DND-41 (cell line): Measurements from ENCODE around the gene MDM2.

ENCODE experiments used
- ATAC-seq: fragments of 200-7000 bp; cut with Tn5 transposase; 3 replicates; pipeline ENCODE4 v1.9.1; 2021; ENCODE audit warnings: low read depth; ENCODE audit not compliant: insufficient read depth
- DNase-seq: peaks from one replicate; pipeline ENCODE4 v3.0.0-alpha.2; 2020
- H2AFZ ChIP-seq: 2 replicates; pipeline ENCODE4 v1.6.0; 2012; ENCODE audit warnings: low read depth, low read length
- H3K27ac ChIP-seq: 2 replicates; pipeline ENCODE4 v1.5.1; 2012; ENCODE audit warnings: low read length, inconsistent platforms
- H3K27me3 ChIP-seq: fragments of 200-600 bp; sonication (generic); 2 replicates; pipeline ENCODE4 v1.6.0; 2012; ENCODE audit warnings: low read length, mild to moderate bottlenecking, inconsistent platforms; ENCODE audit not compliant: insufficient read depth, poor library complexity
- H3K36me3 ChIP-seq: 2 replicates; pipeline ENCODE4 v1.5.1; 2012; ENCODE audit warnings: low read length, inconsistent platforms; ENCODE audit not compliant: insufficient read depth
- H3K4me1 ChIP-seq: 2 replicates; pipeline ENCODE4 v1.5.1; 2012; ENCODE audit warnings: mild to moderate bottlenecking, low read length; ENCODE audit not compliant: insufficient read depth
- H3K4me2 ChIP-seq: 2 replicates; pipeline ENCODE4 v1.6.0; 2012; ENCODE audit warnings: mild to moderate bottlenecking, moderate library complexity, low read length, inconsistent platforms; ENCODE audit not compliant: insufficient read depth
- H3K4me3 ChIP-seq, 2 experiments: fragments of 200-600 bp in 1 of 2; shearing (Covaris generic) in 1 of 2; 2 replicates each; pipeline ENCODE4 v1.5.1; 2012 to 2016; ENCODE audit warnings: inconsistent platforms in 2 of 2, low read length in 2 of 2, mild to moderate bottlenecking in 2 of 2, low read depth in 1 of 2, moderate library complexity in 1 of 2
- H3K79me2 ChIP-seq: 2 replicates; pipeline ENCODE4 v1.6.0; 2012; ENCODE audit warnings: low read length, inconsistent platforms; ENCODE audit not compliant: insufficient read depth
- H3K9ac ChIP-seq: 2 replicates; pipeline ENCODE4 v1.6.0; 2012; ENCODE audit warnings: low read depth, mild to moderate bottlenecking, inconsistent platforms, low read length, moderate library complexity
- H3K9me3 ChIP-seq: 2 replicates; pipeline ENCODE4 v1.5.1; 2012; ENCODE audit warnings: low read length, moderate library complexity, mild to moderate bottlenecking, inconsistent platforms; ENCODE audit not compliant: insufficient read depth, severe bottlenecking
- H4K20me1 ChIP-seq: 2 replicates; pipeline ENCODE4 v1.6.0; 2012; ENCODE audit warnings: low read length; ENCODE audit not compliant: insufficient read depth
- CTCF ChIP-seq: IDR thresholded peaks from 2 replicates; pipeline ENCODE4 v1.5.1; 2012; ENCODE audit warnings: borderline replicate concordance, low read length, moderate library complexity, mild to moderate bottlenecking; ENCODE audit not compliant: poor library complexity, severe bottlenecking; ENCODE audit errors: extremely low read depth
- EZH2 ChIP-seq: IDR thresholded peaks from 3 replicates; pipeline ENCODE4 v1.6.1; 2012; ENCODE audit warnings: borderline replicate concordance, low read depth, mild to moderate bottlenecking, moderate library complexity, low read length, inconsistent platforms; ENCODE audit not compliant: severe bottlenecking

MDM2 gene

GRCh38 chr12:68887641-68888040, 79.7 kb downstream of the MDM2 start:
- ATAC-seq (no peak), DNase-seq (no peak)
- no peak overlapping the region for H3K27ac ChIP-seq
- H3K79me2 ChIP-seq = no peaks in the 10 kb centered on the region
- H3K36me3 ChIP-seq = no peaks in the 10 kb centered on the region
- TF ChIP-seq CTCF (no peak), EZH2 (no peak)
- H4K20me1 ChIP-seq = no peaks in the 10 kb centered on the region
- no peak overlapping the region for H3K4me2 ChIP-seq
- no peak overlapping the region for H3K9ac ChIP-seq
- H3K27me3 ChIP-seq = no peaks in the 10 kb centered on the region
- no peaks in the 10 kb centered on the region for H3K9me3 ChIP-seq
- no peak overlapping the region for H2AFZ ChIP-seq
- H3K4me1 ChIP-seq = no peaks in the 10 kb centered on the region; the same call in 1 of the 2 replicates
- H3K4me3 ChIP-seq = no peak overlapping the region

- Histone ChIP-seq H3K79me2 (no peaks in the 10 kb centered on the region), H3K27me3 (no peaks in the 10 kb centered on the region), H3K9me3 (no peaks in the 10 kb centered on the region), H3K36me3 (no peaks in the 10 kb centered on the region), H3K9ac (no peak overlapping the region), H3K4me3 (no peak overlapping the region), H3K4me2 (no peak overlapping the region), H3K27ac (no peak overlapping the region), H2AFZ (no peak overlapping the region), H3K4me1 (no peaks in the 10 kb centered on the region; the same call in 1 of the 2 replicates), H4K20me1 (no peaks in the 10 kb centered on the region)
- ATAC-seq = no peak
- TF ChIP-seq CTCF (no peak), EZH2 (no peak)
- DNase-seq = no peak
These were observed 80.3 kb downstream of the MDM2 start for GRCh38 chr12:68888243-68888642.

- Histone ChIP-seq H3K9ac (no peak overlapping the region), H3K27ac (no peak overlapping the region), H3K4me1 (no peaks in the 10 kb centered on the region; the same call in 1 of the 2 replicates), H3K4me2 (no peak overlapping the region), H3K4me3 (no peak overlapping the region), H2AFZ (no peak overlapping the region), H3K27me3 (no peaks in the 10 kb centered on the region), H3K36me3 (no peaks in the 10 kb centered on the region), H4K20me1 (no peaks in the 10 kb centered on the region), H3K79me2 (no peaks in the 10 kb centered on the region), H3K9me3 (no peaks in the 10 kb centered on the region)
- no peak for DNase-seq
- no peak for ATAC-seq
- no peak for TF ChIP-seq CTCF
These were observed 82.7 kb downstream of the MDM2 start for GRCh38 chr12:68890701-68891113.

GRCh38 chr12:68891141-68891540, 83.2 kb downstream of the MDM2 start:
- Histone ChIP-seq H3K4me1 (no peaks in the 10 kb centered on the region; the same call in 1 of the 2 replicates), H3K4me3 (no peak overlapping the region), H3K4me2 (no peak overlapping the region), H3K27ac (no peak overlapping the region), H3K36me3 (no peaks in the 10 kb centered on the region), H3K9me3 (no peaks in the 10 kb centered on the region), H3K27me3 (no peaks in the 10 kb centered on the region), H4K20me1 (no peaks in the 10 kb centered on the region), H2AFZ (no peak overlapping the region), H3K9ac (no peak overlapping the region), H3K79me2 (no peaks in the 10 kb centered on the region)
- no peak for ATAC-seq
- no peak for DNase-seq
- TF ChIP-seq EZH2 = no peak
- TF ChIP-seq CTCF = no peak
